ENCODE measurements around the gene DCC.

DNA sequence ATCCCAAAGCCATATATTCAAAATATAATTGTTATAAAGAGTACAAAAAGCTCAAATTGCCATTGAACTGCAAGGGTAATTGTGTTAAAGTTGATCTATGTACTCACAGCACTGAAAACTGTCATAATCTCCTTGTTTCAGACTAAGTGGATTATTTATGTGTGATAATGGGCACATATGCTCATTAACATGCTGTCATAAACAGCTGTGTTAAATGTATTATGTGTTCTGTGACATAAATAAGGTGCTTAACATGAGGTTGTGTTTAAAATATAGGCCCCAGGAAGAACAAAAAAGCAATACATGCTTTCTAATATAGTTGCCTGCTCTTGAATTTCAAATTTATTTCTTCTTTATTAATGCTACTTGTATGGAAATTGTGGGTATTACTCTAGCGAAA is 409.5 kb downstream of the DCC start:
- TF ChIP-seq CTCF (IDR thresholded peaks at IDR 0.05), result no peak
- TF ChIP-seq POLR2A (IDR thresholded peaks at IDR 0.05), result no peak
